ENCODE measurements around the gene CHST12.

The CHST12 gene

DNA sequence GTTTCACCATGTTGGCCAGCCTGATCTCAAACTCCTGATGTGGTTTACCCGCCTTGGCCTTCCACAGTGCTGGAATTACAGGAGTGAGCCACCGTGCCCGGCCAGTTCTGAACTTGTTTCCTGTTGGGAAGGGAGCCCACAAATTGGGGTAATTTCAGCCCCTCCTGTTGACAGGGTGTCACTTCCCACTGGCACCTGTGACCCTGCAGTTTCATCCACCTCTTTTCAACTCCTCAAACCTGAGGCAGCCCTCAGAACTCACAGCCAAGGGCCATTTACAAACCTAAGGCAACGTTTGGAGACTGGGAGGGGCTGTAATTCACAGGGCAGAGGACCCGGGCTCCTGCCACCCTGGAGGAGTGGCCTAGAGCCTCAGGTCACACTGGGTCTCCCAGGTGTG lies 22.2 kb upstream of the CHST12 start:
- H3K4me2 ChIP-seq (ENCODE audit: low read length): no peak overlapping the region
- no peaks in the 10 kb centered on the region for H3K4me1 ChIP-seq (ENCODE audit: control insufficient read depth, low read length)
- H3K9me3 ChIP-seq (ENCODE audit: control insufficient read depth, insufficient read depth, low read length): no peaks in the 10 kb centered on the region
- H4K20me1 ChIP-seq (ENCODE audit: control insufficient read depth, insufficient read depth, low read depth, low read length): peaks cover 17% of the 10 kb centered on the region
- H3K27me3 ChIP-seq (ENCODE audit: control insufficient read depth, low read length): no peaks in the 10 kb centered on the region
- H3K27ac ChIP-seq (ENCODE audit: low read depth, low read length): no peak overlapping the region
- H3F3A ChIP-seq (ENCODE audit: control insufficient read depth, insufficient read depth): 0 out of 2 replicates have a peak, but pooled peaks cover 5% of the 10 kb centered on the region
- no peak for TF ChIP-seq EZH2phosphoT487 (IDR thresholded peaks at IDR 0.05; ENCODE audit: borderline replicate concordance, low read length)
- TF ChIP-seq, protein P1, sequence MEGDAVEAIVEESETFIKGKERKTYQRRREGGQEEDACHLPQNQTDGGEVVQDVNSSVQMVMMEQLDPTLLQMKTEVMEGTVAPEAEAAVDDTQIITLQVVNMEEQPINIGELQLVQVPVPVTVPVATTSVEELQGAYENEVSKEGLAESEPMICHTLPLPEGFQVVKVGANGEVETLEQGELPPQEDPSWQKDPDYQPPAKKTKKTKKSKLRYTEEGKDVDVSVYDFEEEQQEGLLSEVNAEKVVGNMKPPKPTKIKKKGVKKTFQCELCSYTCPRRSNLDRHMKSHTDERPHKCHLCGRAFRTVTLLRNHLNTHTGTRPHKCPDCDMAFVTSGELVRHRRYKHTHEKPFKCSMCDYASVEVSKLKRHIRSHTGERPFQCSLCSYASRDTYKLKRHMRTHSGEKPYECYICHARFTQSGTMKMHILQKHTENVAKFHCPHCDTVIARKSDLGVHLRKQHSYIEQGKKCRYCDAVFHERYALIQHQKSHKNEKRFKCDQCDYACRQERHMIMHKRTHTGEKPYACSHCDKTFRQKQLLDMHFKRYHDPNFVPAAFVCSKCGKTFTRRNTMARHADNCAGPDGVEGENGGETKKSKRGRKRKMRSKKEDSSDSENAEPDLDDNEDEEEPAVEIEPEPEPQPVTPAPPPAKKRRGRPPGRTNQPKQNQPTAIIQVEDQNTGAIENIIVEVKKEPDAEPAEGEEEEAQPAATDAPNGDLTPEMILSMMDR (IDR thresholded peaks at IDR 0.05; ENCODE audit: low read depth, low read length, poor library complexity, severe bottlenecking): no peak
- peaks cover 73% of the 10 kb centered on the region for H3K36me3 ChIP-seq (ENCODE audit: control insufficient read depth, low read length)
- peaks cover 22% of the 10 kb centered on the region for H3K79me2 ChIP-seq (ENCODE audit: control insufficient read depth, low read length)
- H3K9me2 ChIP-seq (replicated peaks; ENCODE audit: control insufficient read depth, low read length): no peaks in the 10 kb centered on the region
- H3K4me3 ChIP-seq (ENCODE audit: low read length): no peak overlapping the region

GRCh38 chr7:2381881-2382509 lies 21.4 kb upstream of the CHST12 start:
- Histone ChIP-seq H3K9me3 (ENCODE audit: control insufficient read depth, insufficient read depth, low read length) (no peaks in the 10 kb centered on the region), H3K36me3 (ENCODE audit: control insufficient read depth, low read length) (peaks cover 65% of the 10 kb centered on the region), H3F3A (ENCODE audit: control insufficient read depth, insufficient read depth) (0 out of 2 replicates have a peak, but pooled peaks cover 5% of the 10 kb centered on the region), H3K4me1 (ENCODE audit: control insufficient read depth, low read length) (no peaks in the 10 kb centered on the region), H3K9me2 (replicated peaks; ENCODE audit: control insufficient read depth, low read length) (no peaks in the 10 kb centered on the region), H3K27ac (ENCODE audit: low read depth, low read length) (no peak overlapping the region), H3K4me2 (ENCODE audit: low read length) (no peak overlapping the region), H4K20me1 (ENCODE audit: control insufficient read depth, insufficient read depth, low read depth, low read length) (peaks cover 9% of the 10 kb centered on the region), H3K4me3 (ENCODE audit: low read length) (no peak overlapping the region), H3K79me2 (ENCODE audit: control insufficient read depth, low read length) (peaks cover 15% of the 10 kb centered on the region), H3K27me3 (ENCODE audit: control insufficient read depth, low read length) (no peaks in the 10 kb centered on the region)
- TF ChIP-seq, protein P1 (IDR thresholded peaks at IDR 0.05; ENCODE audit: low read depth, low read length, poor library complexity, severe bottlenecking): no peak
- TF ChIP-seq EZH2phosphoT487 (IDR thresholded peaks at IDR 0.05; ENCODE audit: borderline replicate concordance, low read length): no peak

- H3K4me1 ChIP-seq (ENCODE audit: control insufficient read depth, low read length): no peaks in the 10 kb centered on the region
- H3K4me3 ChIP-seq (ENCODE audit: low read length): no peak overlapping the region
- peaks cover 7% of the 10 kb centered on the region for H4K20me1 ChIP-seq (ENCODE audit: control insufficient read depth, insufficient read depth, low read depth, low read length)
- H3K36me3 ChIP-seq (ENCODE audit: control insufficient read depth, low read length): peaks cover 52% of the 10 kb centered on the region
- H3K27me3 ChIP-seq (ENCODE audit: control insufficient read depth, low read length): no peaks in the 10 kb centered on the region
- 0 out of 2 replicates have a peak, but pooled peaks cover 4% of the 10 kb centered on the region for H3K79me2 ChIP-seq (ENCODE audit: control insufficient read depth, low read length)
- no peaks in the 10 kb centered on the region for H3K9me2 ChIP-seq (replicated peaks; ENCODE audit: control insufficient read depth, low read length)
- no peak overlapping the region for H3K4me2 ChIP-seq (ENCODE audit: low read length)
- no peak overlapping the region for H3K27ac ChIP-seq (ENCODE audit: low read depth, low read length)
- H3K9me3 ChIP-seq (ENCODE audit: control insufficient read depth, insufficient read depth, low read length): no peaks in the 10 kb centered on the region
- H3F3A ChIP-seq (ENCODE audit: control insufficient read depth, insufficient read depth): 0 out of 2 replicates have a peak, but pooled peaks cover 5% of the 10 kb centered on the region
- TF ChIP-seq, protein P1 (IDR thresholded peaks at IDR 0.05; ENCODE audit: low read depth, low read length, poor library complexity, severe bottlenecking): no peak
- no peak for TF ChIP-seq EZH2phosphoT487 (IDR thresholded peaks at IDR 0.05; ENCODE audit: borderline replicate concordance, low read length)
Observed at GRCh38 chr7:2383543-2384274, 19.7 kb upstream of the CHST12 start.
